HG03025 (cell line): Measurements from ENCODE around the gene KLHL40.

Source experiments
- ATAC-seq: cut with Tn5 transposase; IDR thresholded peaks from one replicate; pipeline ENCODE4 v1.9.1; 2021; ENCODE audit warnings: mild to moderate bottlenecking, moderate library complexity; ENCODE audit not compliant: unreplicated experiment, low FRiP score

Gene KLHL40

GRCh38 chr3:42667523-42668412 lies 17.6 kb upstream of the KLHL40 start:
- ATAC-seq, result no peak

- no peak for ATAC-seq
These were observed 16.9 kb upstream of the KLHL40 start for GRCh38 chr3:42668413-42668760.

- ATAC-seq, result no peak
These were observed 16.5 kb upstream of the KLHL40 start for GRCh38 chr3:42668793-42669217.

GRCh38 chr3:42670051-42670576 lies 15.2 kb upstream of the KLHL40 start:
- no peak for ATAC-seq

GRCh38 chr3:42670670-42671069 lies 14.7 kb upstream of the KLHL40 start:
- ATAC-seq, result no peak

GRCh38 chr3:42672515-42672914 lies 12.8 kb upstream of the KLHL40 start:
- no peak for ATAC-seq

GRCh38 chr3:42673082-42673481 lies 12.3 kb upstream of the KLHL40 start:
- ATAC-seq, result no peak

GRCh38 chr3:42674146-42674545 lies 11.2 kb upstream of the KLHL40 start:
- no peak for ATAC-seq

- ATAC-seq, result no peak
These were observed 9.4 kb upstream of the KLHL40 start for GRCh38 chr3:42675909-42676308.

GRCh38 chr3:42678447-42678846 lies 6.9 kb upstream of the KLHL40 start:
- ATAC-seq, result no peak

- ATAC-seq, result no peak
These were observed 5.1 kb upstream of the KLHL40 start for GRCh38 chr3:42680271-42680670.

GRCh38 chr3:42680806-42681205 lies 4.5 kb upstream of the KLHL40 start:
- ATAC-seq, result no peak

GRCh38 chr3:42681361-42682038 lies 3.8 kb upstream of the KLHL40 start:
- ATAC-seq, result no peak

- no peak for ATAC-seq
These were observed 2.9 kb upstream of the KLHL40 start for GRCh38 chr3:42682301-42683070.

- no peak for ATAC-seq
These were observed 1.3 kb upstream of the KLHL40 start for GRCh38 chr3:42683875-42684598.

GRCh38 chr3:42684632-42685362 lies 540 bp upstream of the KLHL40 start:
- ATAC-seq, result no peak

- no peak for ATAC-seq
These were observed 819 bp downstream of the KLHL40 start for GRCh38 chr3:42685891-42686820.

- no peak for ATAC-seq
These were observed 1.7 kb downstream of the KLHL40 start for GRCh38 chr3:42686832-42687650.
